Karpas-422 (cell line): ENCODE measurements around the gene MED12L. TPM values are rescaled to one million over a fixed set of nuclear protein-coding genes. Genes with fewer than 3 reads are reported as not detected.

Experiments
- DNase-seq: peaks from one replicate; pipeline ENCODE4 v3.0.0-alpha.2; 2015
- H2AFZ ChIP-seq: fragments of 200-600 bp; sonication (generic); 2 replicates; pipeline ENCODE4 v1.6.1; 2014; ENCODE audit warnings: antibody characterized with exemption, low read length, mixed read lengths
- H3K27ac ChIP-seq: fragments of 200-600 bp; sonication (generic); 2 replicates; pipeline ENCODE4 v1.5.1; 2014; ENCODE audit warnings: mild to moderate bottlenecking, low read length, moderate library complexity
- H3K27me3 ChIP-seq: fragments of 200-600 bp; sonication (generic); 2 replicates; pipeline ENCODE4 v1.6.1; 2014; ENCODE audit warnings: low read length, mixed read lengths
- H3K36me3 ChIP-seq: fragments of 200-600 bp; sonication (generic); 2 replicates; pipeline ENCODE4 v1.6.1; 2014; ENCODE audit warnings: low read length, mixed read lengths; ENCODE audit not compliant: insufficient read depth
- H3K4me1 ChIP-seq: fragments of 200-600 bp; sonication (generic); 2 replicates; pipeline ENCODE4 v1.6.1; 2014; ENCODE audit warnings: mild to moderate bottlenecking, low read length, mixed read lengths
- H3K4me2 ChIP-seq: fragments of 200-600 bp; sonication (generic); 2 replicates; pipeline ENCODE4 v1.6.1; 2014; ENCODE audit warnings: low read length, low read depth, mild to moderate bottlenecking; ENCODE audit not compliant: poor library complexity, severe bottlenecking
- H3K4me3 ChIP-seq: fragments of 200-600 bp; sonication (generic); 2 replicates; pipeline ENCODE4 v1.5.1; 2014; ENCODE audit warnings: mild to moderate bottlenecking, antibody characterized with exemption, low read length, mixed read lengths
- H3K79me2 ChIP-seq: fragments of 200-600 bp; sonication (generic); 2 replicates; pipeline ENCODE4 v1.6.1; 2014; ENCODE audit warnings: mild to moderate bottlenecking, low read length, mixed read lengths
- H3K9ac ChIP-seq: fragments of 200-600 bp; sonication (generic); 2 replicates; pipeline ENCODE4 v1.6.0; 2014; ENCODE audit warnings: low read length
- H3K9me2 ChIP-seq: fragments of 200-600 bp; sonication (generic), shearing (Covaris generic); replicated peaks from 2 replicates; pipeline ENCODE4 v1.6.0; 2014; ENCODE audit warnings: mild to moderate bottlenecking, low read length, moderate library complexity; ENCODE audit not compliant: insufficient read depth
- H3K9me3 ChIP-seq: fragments of 300-700, 200-600 bp; sonication (generic); 2 replicates; pipeline ENCODE4 v1.6.1; 2014; ENCODE audit warnings: low read length, mixed read lengths
- H4K20me1 ChIP-seq: fragments of 200-600 bp; sonication (generic); 2 replicates; pipeline ENCODE4 v1.6.1; 2014; ENCODE audit warnings: mild to moderate bottlenecking, antibody characterized with exemption, low read length, low read depth; ENCODE audit not compliant: insufficient read depth
- total RNA-seq: library from RNA; depleted of rRNA; stranded (reverse); fragments of >200 nt; shearing (Covaris generic); gene quantifications from 2 replicates; pipeline ENCODE4 v1.2.3, GENCODE V29; 2014; ENCODE audit warnings: low replicate concordance

MED12L gene
- total RNA-seq, 1 experiment from 2014 or later: 2.4 TPM

DNA sequence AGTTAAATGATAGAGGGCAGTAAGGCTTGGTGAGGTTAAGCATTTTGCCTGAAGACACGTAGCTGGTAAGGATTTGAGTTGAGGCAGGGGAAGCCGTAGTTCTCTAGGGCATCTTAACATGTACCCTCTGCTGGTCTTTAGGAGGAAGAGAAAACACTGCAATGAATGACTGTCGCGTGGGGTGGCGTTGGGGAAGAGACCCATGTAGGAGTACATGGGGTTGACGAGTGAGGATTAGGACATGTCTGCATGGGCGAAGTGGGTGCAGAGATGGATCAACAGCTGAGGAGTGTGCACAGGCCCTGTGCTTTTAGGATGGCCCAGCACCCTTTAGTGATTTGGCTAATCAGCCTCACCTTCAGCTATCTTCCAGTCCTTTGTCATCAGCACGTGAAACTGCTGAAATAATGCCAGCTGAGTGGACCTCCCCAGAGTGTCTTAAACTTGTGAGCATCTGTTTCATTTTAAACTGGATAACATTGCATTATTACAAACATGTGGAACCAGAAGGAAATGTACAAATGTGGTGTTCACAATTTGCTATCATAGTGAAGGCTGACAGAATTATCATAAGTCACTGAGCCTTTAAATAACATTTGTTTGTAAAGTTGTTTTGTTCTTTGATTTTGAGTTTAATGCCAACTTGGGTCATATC, 177.5 kb downstream of the MED12L start:
- H3K9me3 ChIP-seq: no peaks in the 10 kb centered on the region
- H3K9ac ChIP-seq: no peak overlapping the region
- H3K36me3 ChIP-seq: no peaks in the 10 kb centered on the region
- H3K27ac ChIP-seq: no peak overlapping the region
- no peaks in the 10 kb centered on the region for H3K79me2 ChIP-seq
- H3K4me1 ChIP-seq: peaks cover 12% of the 10 kb centered on the region
- no peak overlapping the region for H3K4me3 ChIP-seq
- no peaks in the 10 kb centered on the region for H4K20me1 ChIP-seq
- no peak for DNase-seq
- H3K9me2 ChIP-seq: no peaks in the 10 kb centered on the region
- H3K4me2 ChIP-seq: no peak overlapping the region
- no peaks in the 10 kb centered on the region for H3K27me3 ChIP-seq
- H2AFZ ChIP-seq: no peak overlapping the region

DNA sequence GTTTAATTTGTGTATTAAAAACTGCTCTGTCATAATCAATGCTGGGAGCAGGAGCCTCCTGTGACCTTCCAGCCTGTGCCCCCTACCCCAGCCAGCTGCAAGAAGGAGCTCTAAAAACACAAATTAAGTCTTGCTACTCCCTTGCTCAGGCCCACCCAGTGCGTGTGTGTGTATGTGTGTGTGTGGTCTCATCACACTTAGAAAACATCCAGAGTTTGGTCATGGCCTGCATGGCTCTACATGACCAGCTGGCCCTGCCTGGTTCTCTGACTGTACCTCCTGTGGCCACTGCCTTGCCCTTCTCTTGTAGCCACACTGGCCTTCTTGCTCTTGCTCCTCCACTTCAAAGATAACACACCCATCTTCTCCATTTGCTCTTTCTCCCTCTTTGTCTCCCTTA, 179.1 kb downstream of the MED12L start:
- H3K9me2 ChIP-seq: no peaks in the 10 kb centered on the region
- H3K27me3 ChIP-seq: no peaks in the 10 kb centered on the region
- H4K20me1 ChIP-seq: no peaks in the 10 kb centered on the region
- DNase-seq: no peak
- peaks cover 12% of the 10 kb centered on the region for H3K4me1 ChIP-seq
- no peak overlapping the region for H3K4me2 ChIP-seq
- no peak overlapping the region for H3K27ac ChIP-seq
- H3K36me3 ChIP-seq: no peaks in the 10 kb centered on the region
- H3K79me2 ChIP-seq: no peaks in the 10 kb centered on the region
- H3K4me3 ChIP-seq: no peak overlapping the region
- no peak overlapping the region for H2AFZ ChIP-seq
- no peak overlapping the region for H3K9ac ChIP-seq
- H3K9me3 ChIP-seq: no peaks in the 10 kb centered on the region

DNA sequence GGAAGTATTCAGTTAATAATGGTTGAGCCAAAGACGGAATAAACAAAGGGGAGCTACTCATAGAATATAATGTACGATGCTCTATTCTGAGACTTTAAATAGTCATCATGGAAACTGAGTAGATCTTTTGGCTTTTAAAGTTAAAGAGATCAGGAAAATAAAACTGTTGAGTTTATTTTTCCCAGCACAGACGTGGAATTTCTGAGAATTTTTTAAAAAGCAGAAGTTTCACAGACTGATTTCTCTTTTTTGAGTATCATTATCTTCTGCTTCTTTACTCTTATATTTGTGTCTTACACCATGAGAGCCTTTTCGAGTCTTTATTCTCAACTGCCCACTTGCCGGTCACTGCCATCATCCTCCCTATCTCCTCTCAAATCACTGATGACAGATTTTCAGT, 179.7 kb downstream of the MED12L start:
- H4K20me1 ChIP-seq: no peaks in the 10 kb centered on the region
- no peaks in the 10 kb centered on the region for H3K27me3 ChIP-seq
- no peak overlapping the region for H3K4me2 ChIP-seq
- H3K4me3 ChIP-seq: no peak overlapping the region
- no peaks in the 10 kb centered on the region for H3K9me2 ChIP-seq
- H3K79me2 ChIP-seq: no peaks in the 10 kb centered on the region
- no peaks in the 10 kb centered on the region for H3K9me3 ChIP-seq
- H3K27ac ChIP-seq: no peak overlapping the region
- no peaks in the 10 kb centered on the region for H3K36me3 ChIP-seq
- no peak for DNase-seq
- peaks cover 13% of the 10 kb centered on the region for H3K4me1 ChIP-seq
- no peak overlapping the region for H2AFZ ChIP-seq
- no peak overlapping the region for H3K9ac ChIP-seq

DNA sequence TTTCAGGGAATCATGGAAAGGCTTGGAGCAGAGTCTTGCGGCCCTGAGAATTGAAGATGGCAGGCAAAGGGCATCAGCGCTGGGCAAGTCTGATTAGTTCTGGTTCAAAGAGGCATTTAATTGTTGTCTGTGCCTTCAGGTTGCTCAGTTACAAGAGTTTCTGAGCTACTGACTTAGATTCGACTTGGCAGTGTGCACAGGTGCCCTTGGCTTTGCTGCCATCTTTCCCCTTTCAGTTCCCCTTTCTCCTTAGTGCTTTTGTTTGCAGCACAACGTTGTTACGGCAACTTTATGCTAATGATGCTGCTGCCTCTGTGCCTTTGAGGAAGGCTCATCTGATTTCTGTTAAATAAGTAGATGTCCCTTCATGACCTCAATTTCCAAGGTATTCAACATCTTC, 180.4 kb downstream of the MED12L start:
- H3K27ac ChIP-seq: no peak overlapping the region
- no peaks in the 10 kb centered on the region for H4K20me1 ChIP-seq
- H3K4me2 ChIP-seq: peak overlapping the region; percentile 18
- no peaks in the 10 kb centered on the region for H3K9me2 ChIP-seq
- DNase-seq: peak; percentile 84
- no peaks in the 10 kb centered on the region for H3K9me3 ChIP-seq
- peaks cover 17% of the 10 kb centered on the region for H3K4me1 ChIP-seq
- no peaks in the 10 kb centered on the region for H3K36me3 ChIP-seq
- no peak overlapping the region for H2AFZ ChIP-seq
- no peak overlapping the region for H3K4me3 ChIP-seq
- no peak overlapping the region for H3K9ac ChIP-seq
- no peaks in the 10 kb centered on the region for H3K79me2 ChIP-seq
- no peaks in the 10 kb centered on the region for H3K27me3 ChIP-seq

DNA sequence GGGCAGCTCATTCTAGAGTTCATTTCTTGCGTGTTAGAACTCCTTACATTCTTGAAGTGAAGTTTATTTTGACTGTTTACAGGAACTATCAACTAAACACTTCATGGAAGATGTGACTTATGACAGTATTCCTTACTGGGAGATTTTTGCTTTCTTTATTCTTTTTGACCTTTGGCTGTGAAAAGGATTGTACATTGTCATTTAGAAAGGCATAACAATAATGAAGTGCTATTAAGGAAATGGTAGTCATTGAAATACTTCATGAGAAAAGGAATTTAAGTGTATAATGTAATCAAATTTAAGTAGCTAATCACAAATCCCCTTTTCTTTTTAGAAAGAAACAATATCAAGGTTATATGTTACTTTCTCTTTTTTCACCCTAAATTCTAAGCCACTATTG, 181.6 kb downstream of the MED12L start:
- H3K9me2 ChIP-seq: no peaks in the 10 kb centered on the region
- peaks cover 17% of the 10 kb centered on the region for H3K4me1 ChIP-seq
- H4K20me1 ChIP-seq: no peaks in the 10 kb centered on the region
- H2AFZ ChIP-seq: no peak overlapping the region
- no peak overlapping the region for H3K27ac ChIP-seq
- H3K27me3 ChIP-seq: no peaks in the 10 kb centered on the region
- no peak overlapping the region for H3K4me2 ChIP-seq
- no peak overlapping the region for H3K4me3 ChIP-seq
- no peaks in the 10 kb centered on the region for H3K79me2 ChIP-seq
- H3K9me3 ChIP-seq: no peaks in the 10 kb centered on the region
- no peak overlapping the region for H3K9ac ChIP-seq
- no peak for DNase-seq
- H3K36me3 ChIP-seq: no peaks in the 10 kb centered on the region

DNA sequence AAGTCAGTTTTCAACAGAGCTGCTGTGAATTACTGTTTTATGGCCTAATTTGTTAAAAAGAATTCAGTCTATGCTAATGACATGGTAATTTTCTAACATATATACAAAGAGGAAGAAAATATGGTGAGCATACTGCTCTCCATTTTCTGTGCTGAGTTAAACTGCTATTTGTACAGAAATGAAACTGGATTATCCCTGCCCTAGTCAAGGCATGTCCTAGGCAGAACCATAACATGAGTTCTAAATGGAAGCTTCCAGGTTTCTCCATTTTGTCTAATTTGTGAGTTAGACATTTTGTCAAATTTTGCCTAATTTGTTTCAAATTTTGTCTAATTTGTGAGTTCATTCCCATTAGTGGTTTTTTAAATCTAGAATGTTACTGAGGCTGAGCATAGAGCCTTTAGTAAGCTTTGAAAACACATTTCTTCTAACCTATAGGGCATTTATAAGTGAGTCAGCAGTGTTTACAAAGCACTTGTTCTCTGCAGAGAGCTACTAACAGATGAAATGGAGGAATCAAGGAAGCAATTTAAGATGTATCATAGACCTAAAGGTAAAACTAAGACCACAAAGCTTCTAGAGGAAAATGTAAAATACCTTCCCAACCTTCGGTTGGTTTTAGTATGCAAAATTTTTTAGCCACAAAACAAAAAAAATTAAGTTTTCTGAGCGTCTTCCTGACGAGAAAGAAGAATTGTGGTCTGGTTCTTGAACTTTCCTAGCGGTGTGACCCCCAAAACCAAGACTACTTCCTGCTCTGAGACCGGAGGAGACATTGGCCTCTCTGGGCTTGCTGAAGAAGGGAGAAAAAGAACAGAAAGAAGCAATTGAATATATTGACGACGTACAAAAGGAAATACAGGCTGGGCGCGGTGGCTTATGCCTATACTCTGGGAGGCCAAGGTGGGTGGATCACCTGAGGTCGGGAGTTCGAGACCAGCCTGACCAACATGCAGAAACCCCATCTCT, 183.1 kb downstream of the MED12L start:
- no peak overlapping the region for H3K9ac ChIP-seq
- no peak for DNase-seq
- no peaks in the 10 kb centered on the region for H3K9me3 ChIP-seq
- H3K27me3 ChIP-seq: no peaks in the 10 kb centered on the region
- no peaks in the 10 kb centered on the region for H3K79me2 ChIP-seq
- H3K27ac ChIP-seq: no peak overlapping the region
- H2AFZ ChIP-seq: no peak overlapping the region
- peaks cover 17% of the 10 kb centered on the region for H3K4me1 ChIP-seq
- no peaks in the 10 kb centered on the region for H4K20me1 ChIP-seq
- no peak overlapping the region for H3K4me2 ChIP-seq
- no peaks in the 10 kb centered on the region for H3K36me3 ChIP-seq
- no peak overlapping the region for H3K4me3 ChIP-seq
- no peaks in the 10 kb centered on the region for H3K9me2 ChIP-seq

DNA sequence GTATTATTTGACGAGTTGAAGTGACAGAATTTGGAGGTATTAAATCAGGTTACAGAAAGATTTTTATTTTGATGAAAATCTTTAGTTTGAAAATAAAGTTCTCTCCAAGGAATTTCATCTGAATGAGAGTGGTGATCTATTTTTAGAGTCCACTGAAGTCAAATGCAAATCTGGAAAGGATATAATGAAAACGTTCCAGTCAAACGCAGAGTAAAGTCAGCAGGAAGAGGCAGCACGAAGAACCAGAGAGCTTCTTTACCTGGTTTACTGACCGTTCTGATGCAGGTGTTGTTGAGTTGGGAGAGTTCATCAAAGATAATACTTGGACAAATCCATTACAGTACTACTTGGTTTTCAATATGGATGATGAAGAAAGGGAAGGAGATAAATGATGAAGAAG, 184.2 kb downstream of the MED12L start:
- H3K4me3 ChIP-seq: no peak overlapping the region
- H3K9ac ChIP-seq: no peak overlapping the region
- peaks cover 17% of the 10 kb centered on the region for H3K4me1 ChIP-seq
- no peaks in the 10 kb centered on the region for H4K20me1 ChIP-seq
- no peaks in the 10 kb centered on the region for H3K36me3 ChIP-seq
- no peaks in the 10 kb centered on the region for H3K9me2 ChIP-seq
- no peak overlapping the region for H3K27ac ChIP-seq
- H3K9me3 ChIP-seq: no peaks in the 10 kb centered on the region
- H3K79me2 ChIP-seq: no peaks in the 10 kb centered on the region
- no peak for DNase-seq
- no peak overlapping the region for H3K4me2 ChIP-seq
- no peaks in the 10 kb centered on the region for H3K27me3 ChIP-seq
- H2AFZ ChIP-seq: no peak overlapping the region

DNA sequence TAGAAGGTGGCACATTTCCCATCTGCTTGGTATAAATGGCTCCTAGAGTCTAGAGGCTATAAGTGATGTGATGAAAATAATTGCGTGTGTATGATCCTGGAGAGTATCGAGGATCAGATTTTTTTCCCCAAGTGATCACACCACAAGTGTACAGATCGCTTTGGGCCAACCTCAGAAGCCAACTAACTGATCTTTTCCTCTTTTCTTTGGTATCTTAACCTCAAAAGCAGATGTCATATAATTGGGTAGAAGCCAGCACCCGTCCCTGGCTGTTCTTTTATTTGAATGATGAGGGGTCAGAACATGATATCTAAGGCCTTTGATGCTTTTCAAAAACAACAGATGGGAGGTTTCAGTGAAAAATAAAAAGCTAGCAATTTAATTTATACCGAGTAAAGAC, 189.6 kb downstream of the MED12L start:
- Histone ChIP-seq H3K9ac (no peak overlapping the region), H3K4me1 (peaks cover 5% of the 10 kb centered on the region), H3K4me2 (no peak overlapping the region), H3K79me2 (no peaks in the 10 kb centered on the region), H4K20me1 (no peaks in the 10 kb centered on the region), H3K36me3 (no peaks in the 10 kb centered on the region), H2AFZ (no peak overlapping the region), H3K4me3 (no peak overlapping the region), H3K27me3 (no peaks in the 10 kb centered on the region), H3K9me2 (no peaks in the 10 kb centered on the region), H3K9me3 (no peaks in the 10 kb centered on the region), H3K27ac (no peak overlapping the region)
- no peak for DNase-seq
